Right lobe of liver (tissue), 4 donors: ENCODE measurements around the gene HOXA9.

ENCODE experiments used
- POLR2A ChIP-seq: fragments of 450-650 bp; IDR thresholded peaks from one replicate; pipeline ENCODE4 v1.6.1; 2017; ENCODE audit warnings: antibody characterized with exemption, mild to moderate bottlenecking
- TF ChIP-seq, protein P1 (sequence below), 4 donors: fragments of 200-600 bp in 3 of 4; fragments of 450-650 bp in 1 of 4; IDR thresholded peaks; one replicate each; pipeline versions ENCODE4 v1.5.1 to v1.8.0; 2016 to 2022; ENCODE audit warnings: antibody characterized with exemption in 4 of 4, mild to moderate bottlenecking in 2 of 4
- donor health status: DM: no; HTN: no; CAD: no.
- donor health status: DM: no; HTN: no; CAD: no.
- donor health status: DM: no; HTN: yes; CAD: no.

GRCh38 chr7:27188386-27189294 is 23.3 kb upstream of the HOXA9 start:
- no peak for TF ChIP-seq POLR2A
- TF ChIP-seq, protein P1, sequence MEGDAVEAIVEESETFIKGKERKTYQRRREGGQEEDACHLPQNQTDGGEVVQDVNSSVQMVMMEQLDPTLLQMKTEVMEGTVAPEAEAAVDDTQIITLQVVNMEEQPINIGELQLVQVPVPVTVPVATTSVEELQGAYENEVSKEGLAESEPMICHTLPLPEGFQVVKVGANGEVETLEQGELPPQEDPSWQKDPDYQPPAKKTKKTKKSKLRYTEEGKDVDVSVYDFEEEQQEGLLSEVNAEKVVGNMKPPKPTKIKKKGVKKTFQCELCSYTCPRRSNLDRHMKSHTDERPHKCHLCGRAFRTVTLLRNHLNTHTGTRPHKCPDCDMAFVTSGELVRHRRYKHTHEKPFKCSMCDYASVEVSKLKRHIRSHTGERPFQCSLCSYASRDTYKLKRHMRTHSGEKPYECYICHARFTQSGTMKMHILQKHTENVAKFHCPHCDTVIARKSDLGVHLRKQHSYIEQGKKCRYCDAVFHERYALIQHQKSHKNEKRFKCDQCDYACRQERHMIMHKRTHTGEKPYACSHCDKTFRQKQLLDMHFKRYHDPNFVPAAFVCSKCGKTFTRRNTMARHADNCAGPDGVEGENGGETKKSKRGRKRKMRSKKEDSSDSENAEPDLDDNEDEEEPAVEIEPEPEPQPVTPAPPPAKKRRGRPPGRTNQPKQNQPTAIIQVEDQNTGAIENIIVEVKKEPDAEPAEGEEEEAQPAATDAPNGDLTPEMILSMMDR (IDR thresholded peaks at IDR 0.05) = no peak
